HG02678 (cell line): ENCODE measurements around the gene SORCS2.
"Not testable (repeated sequence)": the region's sequence is repeated elsewhere in the genome, so short reads cannot be mapped to it uniquely, and the experiment has no call there.

Source experiments
- ATAC-seq: cut with Tn5 transposase; IDR thresholded peaks from one replicate; pipeline ENCODE4 v1.9.1; 2021; ENCODE audit warnings: mild to moderate bottlenecking, moderate library complexity; ENCODE audit not compliant: unreplicated experiment

The SORCS2 gene

DNA sequence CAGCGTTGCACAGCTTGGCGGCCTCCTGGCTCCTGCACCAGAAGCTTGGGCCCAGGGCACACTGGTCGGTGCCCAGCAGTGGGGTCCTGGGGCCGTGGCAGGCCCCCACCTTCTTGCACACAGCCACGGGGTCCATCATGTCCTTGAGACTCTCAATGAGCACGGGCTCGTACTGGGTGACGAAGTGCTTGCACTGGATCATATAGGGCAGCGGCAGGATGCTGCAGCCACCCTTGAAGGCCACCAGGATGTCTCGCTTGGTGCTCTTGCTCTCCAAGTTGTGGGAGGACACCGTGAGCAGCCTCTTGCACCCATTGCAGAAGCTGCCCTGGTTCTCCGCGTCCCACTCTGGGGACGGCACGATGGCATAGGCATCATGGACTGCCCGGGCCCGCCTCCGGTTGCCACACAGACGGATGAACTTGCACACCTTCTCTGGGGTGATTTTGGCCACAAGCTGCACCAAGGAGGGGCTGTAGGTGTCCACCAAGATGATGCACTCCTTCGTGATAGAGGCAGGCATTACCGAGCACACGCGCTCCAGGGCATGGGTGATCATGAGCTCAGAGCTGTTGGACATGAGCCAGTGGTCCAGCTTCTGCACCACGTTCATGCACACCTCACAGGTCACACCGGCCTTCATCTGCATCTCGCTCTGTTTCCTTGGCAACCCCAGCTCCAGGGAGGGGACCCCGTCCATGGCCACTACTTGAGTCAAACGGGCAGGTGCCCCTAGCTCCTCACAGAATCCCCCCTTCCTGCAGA, 241.2 kb downstream of the SORCS2 start:
- no peak for ATAC-seq

DNA sequence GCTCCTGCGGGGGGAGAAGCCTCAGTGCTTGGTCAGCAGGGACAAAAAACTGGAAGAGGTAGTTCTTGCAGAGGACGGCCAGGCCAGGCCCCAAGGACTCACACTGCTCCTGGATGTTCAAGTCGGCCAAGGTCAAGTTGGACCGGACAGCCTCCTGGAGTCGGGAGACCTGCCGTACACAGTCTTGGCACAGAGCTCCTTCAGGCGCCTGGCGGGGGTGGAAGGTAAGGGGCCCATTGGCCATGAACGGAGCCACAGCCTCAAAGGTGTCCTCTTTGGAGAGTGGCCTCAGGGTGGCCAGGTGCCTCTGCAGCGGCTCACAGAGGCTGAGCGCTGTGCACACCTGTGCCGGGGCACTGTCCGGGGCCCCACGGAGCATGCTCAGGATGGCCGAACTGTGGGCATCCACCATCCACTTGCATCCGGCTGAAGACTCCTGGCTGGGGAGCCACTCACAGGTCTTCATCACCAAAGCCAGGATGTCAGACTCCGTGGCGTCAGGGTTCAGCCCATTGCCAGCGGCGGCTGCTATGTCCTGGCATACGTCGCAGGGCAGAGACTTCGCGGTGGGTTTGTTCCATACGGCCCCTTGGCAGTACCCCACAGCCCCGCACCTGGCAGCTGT, 241.9 kb downstream of the SORCS2 start:
- ATAC-seq = no peak

DNA sequence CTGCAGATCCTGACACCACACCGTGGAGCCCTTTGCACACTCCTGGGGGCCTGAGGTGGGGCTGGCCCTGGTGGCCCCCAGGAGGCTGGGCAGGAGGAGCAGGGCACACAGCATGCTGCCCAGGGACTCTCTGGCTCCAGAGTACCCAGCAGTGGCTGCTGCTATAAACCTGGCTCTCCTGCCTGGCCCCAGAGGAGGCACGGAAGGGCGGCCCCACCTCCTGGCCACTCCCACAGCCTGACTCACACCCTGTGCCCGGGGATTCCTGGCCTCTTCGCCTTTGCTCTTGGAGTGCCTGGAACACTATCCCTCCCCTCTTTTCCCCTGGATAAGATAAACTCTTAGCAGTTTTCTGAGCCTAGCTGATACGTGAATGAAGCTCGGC, 242.4 kb downstream of the SORCS2 start, which contains the start of gene PSAPL1:
Gene PSAPL1, minus strand, starts transcription at position 165 of the 385 bp plus-strand sequence. Its CDS starts 51 bp downstream, at position 114.
- no peak for ATAC-seq

DNA sequence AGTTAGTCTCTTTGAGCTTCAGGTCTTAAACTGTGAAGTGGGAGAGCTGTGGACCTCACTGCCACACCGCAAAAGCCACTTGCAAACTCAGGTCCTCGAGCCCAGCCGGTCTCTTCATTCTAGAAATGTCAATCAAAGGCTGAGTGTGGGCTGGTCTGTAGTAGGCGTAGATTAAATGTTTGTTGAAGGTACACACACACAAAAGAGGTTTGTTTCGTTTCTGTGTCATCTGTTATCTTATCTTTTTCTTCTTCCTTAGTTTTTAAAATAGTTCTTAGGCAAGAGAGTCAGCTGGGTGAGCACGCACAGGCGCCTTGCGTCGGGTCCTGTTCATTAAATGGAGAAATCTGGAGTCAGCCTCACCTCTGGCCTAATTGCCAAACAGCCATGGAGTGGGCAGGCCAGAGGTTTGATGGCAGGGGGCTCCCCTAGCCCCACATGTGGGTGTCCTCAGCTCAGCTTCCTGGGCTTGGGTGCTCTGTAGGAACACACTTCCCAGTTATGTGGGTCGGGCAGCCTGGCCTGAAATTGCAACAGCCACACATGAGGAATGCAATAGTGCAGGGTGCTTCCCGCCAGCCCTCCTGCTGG, 243.2 kb downstream of the SORCS2 start:
- no peak for ATAC-seq

DNA sequence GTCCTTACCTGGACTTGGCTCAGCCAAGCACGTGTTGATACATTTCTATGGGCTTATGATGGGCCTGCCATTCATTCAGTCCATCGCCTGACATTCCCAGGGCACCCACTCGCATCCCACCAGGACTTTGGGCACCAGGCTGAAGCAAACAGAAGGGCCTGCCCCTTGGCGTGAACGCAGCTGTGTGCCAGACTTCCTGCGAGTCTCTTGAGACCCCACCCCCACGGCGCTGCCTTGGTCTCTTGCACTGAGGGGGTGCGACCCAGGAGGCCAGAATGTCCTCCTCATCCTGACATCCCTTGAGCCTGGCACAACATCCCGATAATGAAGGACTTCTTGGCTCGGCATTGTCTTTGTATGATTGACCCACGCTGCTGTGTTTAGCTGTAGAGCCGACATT, 243.9 kb downstream of the SORCS2 start:
- ATAC-seq = no peak

DNA sequence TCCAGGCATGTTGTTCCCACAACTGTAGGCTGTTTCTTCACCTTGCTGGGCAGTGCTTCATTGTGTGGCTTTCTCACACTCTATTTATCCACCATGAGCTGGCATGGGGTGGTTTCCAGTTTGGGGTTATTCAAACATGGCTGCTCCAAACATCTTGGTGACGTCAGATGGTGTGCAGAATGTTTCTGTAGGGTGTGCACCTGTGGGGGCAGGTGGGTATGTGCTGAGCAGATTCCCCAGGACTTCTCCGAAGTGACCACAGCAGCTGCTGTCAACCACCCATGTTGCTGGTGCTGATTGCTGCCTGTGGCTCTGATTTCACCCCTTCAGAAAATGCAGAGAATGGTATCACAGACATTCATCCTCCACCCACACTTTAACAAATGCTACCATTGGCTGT, 247.4 kb downstream of the SORCS2 start:
- ATAC-seq = no peak

DNA sequence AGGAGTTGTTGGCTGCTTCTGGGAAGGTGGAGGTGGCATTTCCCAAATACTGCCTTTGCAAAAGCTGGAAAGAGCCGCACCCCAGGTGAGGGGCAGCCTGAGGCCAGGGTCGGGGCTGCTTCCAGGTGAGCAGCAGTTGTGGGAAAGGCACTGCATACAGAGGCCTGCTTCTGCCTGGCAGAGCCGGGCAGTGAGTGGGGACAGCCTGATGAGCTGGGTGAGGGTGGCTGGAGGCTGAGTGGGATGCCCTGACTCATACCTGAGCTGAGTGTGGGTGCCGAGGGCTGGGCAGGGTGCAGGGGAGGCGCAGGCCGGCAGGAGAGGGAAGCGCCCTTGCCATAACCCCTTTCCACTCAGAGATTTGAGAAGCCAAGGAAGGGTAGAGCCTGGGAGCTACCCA, 248.9 kb downstream of the SORCS2 start:
- no peak for ATAC-seq

DNA sequence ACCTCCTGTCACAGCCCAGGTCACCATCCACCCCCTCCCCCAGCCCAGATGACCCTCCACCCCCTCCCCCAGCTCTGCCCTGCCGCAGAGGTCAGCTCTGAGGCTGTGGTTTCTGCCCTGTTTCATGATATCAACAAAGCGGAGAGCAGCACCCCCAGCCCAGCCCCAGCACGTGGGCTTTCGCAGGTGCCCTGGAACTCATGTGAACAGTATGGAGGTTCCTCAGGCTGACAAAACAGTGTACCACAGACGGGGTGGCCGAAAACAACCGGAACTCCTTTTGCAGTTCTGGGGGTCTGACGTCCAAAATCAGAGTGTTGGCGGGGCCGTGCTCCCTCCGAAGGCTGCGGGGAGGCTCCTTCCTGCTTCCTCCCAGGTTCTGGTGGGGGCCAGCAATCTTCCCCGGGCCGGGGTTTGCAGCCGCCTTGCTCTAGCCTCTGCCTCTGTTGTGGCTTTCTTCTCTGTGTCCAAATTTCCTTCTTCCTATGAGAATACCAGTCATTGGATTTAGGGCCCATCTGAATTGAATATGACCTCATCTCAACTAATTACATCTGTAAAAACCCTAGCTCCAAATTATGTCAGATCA, 250.3 kb downstream of the SORCS2 start:
- ATAC-seq = no peak

DNA sequence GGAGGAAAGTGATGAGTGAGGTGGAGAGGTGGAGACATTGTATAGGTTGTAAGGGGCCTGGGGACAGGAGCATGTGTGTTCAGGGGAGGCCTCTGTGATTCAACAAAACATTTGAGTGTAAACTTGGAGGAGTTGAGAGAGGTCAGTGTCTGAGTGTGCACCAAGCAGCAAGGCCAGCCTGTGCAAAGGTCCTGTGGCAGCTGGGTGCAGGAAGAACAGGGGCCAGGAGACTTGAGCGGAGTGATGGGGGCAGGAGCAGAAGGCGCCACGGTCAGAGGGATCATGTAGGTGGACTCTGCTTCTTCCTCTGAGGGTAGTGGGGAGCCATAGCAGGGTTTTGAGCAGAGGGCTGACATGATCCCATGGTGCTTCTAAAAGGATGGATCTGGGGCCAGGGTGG, 252.0 kb downstream of the SORCS2 start:
- no peak for ATAC-seq

DNA sequence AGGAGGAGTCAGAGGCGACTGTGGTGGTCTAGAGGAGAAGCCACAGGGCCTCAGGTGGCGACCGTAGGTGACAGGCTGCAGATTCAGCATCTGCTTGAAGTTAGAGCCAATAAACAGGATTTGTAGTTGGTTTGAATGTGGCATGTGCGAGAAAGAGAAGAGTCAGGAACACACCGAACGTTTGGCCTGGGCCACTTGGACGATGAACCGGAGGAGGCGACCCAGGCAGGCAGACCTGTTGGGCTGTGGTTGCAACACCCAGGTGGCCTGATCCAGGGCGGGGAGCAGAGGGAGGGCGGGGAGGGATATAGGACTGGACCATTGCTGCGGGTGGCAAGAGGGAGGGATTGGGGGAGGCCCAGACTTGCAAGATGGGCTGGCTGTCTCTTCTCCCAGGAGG, 252.4 kb downstream of the SORCS2 start:
- no peak for ATAC-seq

DNA sequence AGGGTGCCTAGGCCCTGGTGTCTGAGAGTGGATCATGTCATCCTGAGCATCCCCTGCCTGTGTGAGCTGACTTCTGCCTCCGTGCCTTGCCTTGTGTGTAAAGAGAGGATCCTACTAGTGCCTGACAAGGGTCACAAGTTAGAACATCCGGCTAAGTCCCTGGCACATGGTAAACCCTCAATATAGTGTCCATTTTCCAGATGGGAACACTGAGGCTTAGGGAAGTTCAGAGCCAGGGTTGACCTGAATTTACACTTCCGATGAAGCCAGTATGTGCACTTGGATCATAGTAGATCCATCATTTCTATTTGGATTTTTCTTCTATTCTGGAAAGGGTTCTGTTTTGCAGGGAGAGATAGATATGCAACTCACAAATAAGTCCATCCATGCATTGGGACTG, 254.9 kb downstream of the SORCS2 start:
- no peak for ATAC-seq

DNA sequence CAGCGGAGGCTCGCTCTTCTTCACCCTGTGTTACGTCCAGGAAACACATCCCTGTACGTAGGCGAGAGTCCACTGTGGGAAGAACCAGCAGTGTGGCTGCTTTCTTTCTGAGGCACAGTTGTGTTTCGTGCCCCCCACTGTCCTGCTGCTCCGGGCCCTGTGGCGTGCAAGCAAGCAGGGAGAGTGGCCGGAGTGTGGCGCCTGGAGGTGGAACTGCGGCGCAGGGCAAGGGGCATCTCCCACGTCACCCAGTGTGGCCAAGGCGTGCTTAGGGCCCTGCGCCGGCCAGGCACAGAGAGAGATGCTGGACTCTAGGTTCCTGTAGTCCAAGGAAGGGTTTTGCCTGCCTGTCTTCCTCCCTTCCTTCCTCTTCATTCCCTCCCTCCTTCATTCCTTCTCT, 255.7 kb downstream of the SORCS2 start:
- ATAC-seq = no peak

DNA sequence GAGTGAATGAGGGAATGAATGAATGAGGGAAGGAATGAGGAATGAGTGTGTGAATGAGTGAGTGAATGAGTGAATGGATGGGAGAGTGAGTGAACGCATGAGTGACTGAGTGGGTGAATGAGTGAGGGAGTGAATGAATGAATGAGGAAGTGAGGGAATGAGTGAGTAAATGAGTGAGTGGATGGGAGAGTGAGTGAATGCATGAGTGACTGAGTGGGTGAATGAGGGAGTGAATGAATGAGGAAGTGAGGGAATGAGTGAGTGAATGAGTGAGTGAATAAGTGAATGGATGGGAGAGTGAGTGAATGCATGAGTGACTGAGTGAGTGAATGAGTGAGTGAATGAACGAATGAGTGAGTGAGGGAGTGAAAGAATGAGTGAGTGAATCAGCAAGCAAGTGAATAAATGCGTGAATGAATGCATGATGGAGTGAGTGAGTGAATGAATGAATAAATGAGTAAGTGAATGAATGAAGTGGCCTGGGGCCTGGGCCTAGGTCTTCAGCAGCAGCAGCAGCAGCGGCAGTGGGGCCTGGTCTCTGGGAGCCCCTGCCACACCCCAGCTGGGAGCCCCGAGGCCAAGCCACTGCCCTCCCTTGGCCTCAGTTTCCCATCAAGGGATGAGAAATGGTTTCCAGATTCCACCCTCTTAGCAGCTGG, 258.6 kb downstream of the SORCS2 start:
- no peak for ATAC-seq

DNA sequence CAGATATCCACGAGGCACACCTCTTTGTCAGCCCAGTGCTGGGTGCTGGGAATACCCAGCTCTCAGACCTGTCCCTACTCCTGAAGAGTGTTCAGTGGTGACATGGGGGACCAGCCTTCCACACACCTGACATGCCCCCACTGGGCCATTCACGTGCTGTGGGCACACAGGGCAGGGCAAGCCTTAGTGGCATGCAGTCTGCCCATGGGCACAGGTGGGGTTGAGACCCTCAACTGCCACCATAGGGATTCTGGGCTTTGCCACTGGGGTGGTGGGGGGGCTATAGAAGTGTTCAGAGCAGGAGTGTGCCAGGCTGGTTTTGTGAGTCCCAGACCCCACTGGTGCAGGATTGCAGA, 259.1 kb downstream of the SORCS2 start:
- no peak for ATAC-seq

DNA sequence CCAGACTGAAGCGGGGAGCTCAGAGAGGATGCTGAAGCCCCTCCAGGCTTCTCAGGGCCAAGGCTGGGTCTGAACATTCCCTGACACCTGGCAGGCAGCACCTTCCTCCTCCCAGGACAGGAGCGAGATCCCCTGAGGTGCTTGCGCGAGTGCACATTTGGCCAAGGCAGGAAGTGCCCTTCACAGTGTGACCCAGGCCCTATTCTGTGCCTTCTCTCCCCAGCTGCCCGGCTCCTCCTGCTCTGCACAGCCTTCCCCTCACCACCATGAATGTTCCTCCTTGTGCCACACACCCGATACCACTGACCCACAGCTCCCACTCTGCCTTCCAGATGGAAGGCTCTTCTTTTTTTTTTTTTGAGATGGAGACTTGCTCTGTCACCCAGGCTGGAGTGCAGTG, 259.5 kb downstream of the SORCS2 start:
- ATAC-seq = no peak

DNA sequence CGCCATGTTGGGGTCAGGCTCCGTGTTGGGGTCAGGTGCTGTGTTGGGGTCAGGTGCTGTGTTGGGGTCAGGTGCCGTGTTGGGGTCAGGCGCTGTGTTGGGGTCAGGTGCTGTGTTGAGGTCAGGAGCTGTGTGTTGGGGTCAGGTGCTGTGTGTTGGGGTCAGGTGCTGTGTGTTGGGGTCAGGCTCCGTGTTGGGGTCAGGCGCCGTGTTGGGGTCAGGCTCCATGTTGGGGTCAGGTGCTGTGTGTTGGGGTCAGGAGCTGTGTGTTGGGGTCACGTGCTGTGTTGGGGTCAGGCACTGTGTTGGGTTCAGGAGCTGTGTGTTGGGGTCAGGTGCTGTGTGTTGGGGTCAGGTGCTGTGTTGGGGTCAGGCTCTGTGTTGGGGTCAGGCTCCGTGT, 260.5 kb downstream of the SORCS2 start:
- ATAC-seq = not testable (repeated sequence)

DNA sequence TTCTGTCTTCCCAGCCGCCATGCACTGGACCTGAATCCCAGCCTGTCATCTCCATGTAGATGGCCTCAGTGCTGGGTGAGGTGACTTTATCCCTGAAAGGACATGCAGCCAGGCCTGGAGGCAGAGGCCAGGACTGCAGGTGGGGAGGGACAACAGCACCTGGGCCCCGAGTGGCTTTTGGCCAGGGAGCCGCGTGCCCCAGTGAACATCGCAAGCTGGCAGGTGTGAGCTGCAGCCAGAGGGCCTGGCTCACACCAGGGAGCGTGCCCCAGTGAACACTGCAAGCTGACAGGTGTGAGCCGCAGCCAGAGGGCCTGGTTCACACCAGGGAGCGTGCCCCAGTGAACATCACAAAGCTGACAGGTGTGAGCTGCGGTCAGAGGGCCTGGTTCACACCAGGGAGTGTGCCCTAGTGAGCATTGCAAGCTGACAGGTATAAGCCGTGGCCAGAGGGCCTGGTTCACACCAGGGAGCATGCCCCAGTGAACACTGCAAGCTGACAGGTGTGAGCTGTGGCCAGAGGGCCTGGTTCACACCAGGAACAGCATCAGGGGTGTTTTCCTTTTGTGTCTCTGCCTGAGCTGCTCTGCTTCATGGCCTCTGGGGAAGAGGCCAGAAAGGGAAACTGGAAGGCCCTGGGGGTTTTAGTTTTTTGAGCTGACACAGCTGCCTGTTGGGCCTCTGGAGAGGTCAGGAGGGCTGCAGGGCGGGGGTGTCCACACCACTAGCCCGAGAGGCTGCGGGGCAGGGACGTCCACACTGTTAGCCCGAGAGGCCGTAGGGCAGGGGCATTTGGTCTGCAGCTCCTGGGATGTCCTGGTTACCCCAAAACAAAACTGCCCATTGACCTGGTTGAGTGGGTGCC, 265.1 kb downstream of the SORCS2 start:
- no peak for ATAC-seq

DNA sequence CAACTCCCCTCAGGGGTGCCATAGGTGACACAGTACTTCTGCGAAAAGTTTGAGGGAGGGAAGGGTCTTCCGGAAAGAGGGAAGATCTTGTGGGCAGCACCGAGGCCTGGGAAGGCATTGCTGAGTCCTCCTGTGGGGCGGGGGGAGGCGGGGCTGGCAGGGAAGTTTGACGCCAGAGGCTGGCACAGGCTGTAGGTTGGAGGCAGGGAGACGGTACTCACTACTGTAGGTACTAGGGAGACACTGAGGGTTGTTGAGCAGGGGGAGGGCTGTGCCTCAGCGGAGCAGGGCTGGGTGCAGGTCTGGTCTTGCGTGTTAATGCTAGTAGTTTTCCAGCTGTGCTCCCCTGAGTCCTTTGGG, 265.7 kb downstream of the SORCS2 start:
- no peak for ATAC-seq

DNA sequence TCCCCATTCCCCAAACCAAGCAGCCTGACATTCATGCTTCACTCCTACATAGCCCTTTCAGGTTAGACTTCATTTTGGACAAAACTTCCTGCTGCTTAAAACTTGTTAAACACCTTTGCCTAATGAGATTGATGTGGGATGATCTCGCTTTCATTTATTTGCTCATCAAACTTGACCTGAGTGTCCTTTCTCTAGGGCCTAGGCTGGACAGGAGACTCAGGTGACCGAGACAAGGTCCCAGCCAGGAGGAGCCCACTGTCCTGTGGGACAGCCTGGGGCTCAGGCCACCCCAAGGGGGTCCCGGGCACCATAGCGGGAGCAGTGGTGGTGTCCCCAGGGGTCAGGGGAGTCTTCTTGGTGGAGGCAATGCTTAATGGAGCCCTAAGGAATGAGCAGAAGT, 266.1 kb downstream of the SORCS2 start:
- no peak for ATAC-seq

DNA sequence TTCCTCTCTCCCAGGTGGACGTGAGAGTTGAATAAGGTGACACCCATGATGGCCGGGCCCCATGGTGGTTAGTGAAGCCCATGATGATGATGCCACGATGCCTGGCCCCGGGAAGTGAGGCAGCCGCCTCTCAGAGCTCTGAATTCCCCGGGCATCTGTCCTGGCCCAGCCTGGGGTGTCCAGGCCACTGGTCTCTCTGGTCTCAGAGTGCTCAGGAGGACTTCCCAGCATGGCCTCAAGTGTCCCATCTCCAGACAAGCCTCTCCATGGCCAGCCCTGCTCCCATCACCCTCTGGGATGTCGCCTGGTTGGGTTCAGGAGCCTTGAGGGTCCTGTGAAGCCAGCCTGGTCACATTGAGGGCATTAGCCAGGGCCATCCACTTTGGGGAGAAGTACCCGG, 267.1 kb downstream of the SORCS2 start:
- no peak for ATAC-seq

DNA sequence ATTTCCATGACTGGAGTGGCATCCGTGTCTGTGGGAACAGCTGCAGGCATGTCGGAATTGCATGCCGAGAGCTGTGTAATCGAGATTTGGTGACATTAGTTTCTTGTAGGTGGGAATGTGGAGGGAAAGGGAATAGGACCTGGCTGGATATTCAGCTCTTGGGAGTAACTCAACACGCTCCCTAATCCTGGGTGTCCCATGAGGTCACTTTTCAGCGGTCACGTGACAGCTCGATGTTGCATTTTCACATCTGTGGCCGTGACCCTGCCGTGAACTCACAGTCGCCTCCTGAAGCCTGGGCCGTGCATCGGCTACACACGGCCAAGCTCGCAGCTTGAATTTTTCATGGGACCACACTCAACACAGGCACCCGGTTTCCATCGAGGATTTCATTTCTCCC, 268.2 kb downstream of the SORCS2 start:
- no peak for ATAC-seq
